ENCODE results near the gene RNU6-7. TPM values are rescaled to one million over a fixed set of nuclear protein-coding genes. Genes with fewer than 3 reads are reported as not detected.
A peak's percentile ranks its signal among the peaks of the same experiment; 100 is the strongest.

Gene RNU6-7
- total RNA-seq, 1 donor from 2014 or later = not detected

DNA sequence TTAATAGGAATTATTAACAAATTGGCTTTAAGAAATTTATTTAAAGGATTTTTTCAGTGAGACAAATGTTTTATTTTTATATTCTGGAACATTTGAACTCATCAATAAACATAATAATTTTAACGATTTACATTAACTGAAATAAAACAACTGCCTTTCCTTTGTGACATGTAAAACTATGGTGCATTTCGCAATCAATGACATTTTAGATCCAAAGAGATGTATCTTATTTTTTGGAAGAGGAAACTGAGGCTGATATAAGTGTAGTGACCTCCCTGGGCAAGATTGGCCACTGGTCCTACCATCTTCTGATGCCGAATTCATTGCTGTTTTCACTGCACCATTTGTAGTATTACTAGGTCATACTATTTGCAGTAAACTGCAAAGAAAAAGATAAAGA is 3.7 kb downstream of the RNU6-7 start:
- no peak for DNase-seq (ENCODE audit: low read depth)

DNA sequence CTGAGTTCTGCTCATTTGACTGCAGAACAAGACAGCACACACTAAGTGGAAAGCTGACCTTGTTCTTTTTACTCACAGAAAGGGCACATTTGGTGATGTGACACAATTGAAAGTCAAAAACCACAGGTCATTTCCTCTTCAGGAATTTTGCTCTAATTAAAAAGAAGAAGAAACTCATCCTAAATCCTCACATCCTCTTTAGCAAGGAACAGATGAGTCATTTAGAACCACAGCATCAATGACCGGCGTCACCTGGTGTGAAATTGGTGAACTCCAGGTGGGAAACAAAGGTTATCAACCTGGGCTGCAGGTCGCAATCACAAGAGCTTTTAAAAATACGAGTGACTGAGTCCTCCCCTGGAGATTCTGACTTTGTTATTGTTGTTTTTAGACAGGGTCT is 4.1 kb downstream of the RNU6-7 start:
- DNase-seq (ENCODE audit: low read depth) = no peak

DNA sequence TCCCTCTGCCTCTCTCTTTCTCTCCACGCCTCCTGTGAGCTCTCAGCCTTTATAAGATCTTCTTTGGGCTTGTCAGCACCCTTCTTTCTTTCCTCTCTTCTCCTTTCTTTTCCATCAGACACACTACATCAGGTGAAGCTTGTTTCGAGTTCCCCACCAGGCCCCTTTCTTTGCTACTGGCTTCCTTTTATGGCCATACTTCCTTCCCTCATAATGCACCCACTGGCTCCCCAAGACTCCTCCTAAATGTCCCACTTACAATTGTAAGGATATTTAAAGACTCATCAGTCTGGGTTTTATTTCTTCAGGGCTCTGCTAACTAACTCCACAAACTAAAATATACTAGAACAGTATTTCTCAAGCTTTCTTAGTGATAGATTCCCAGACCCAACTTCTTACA is 4.7 kb downstream of the RNU6-7 start:
- DNase-seq (ENCODE audit: low read depth) = no peak

DNA sequence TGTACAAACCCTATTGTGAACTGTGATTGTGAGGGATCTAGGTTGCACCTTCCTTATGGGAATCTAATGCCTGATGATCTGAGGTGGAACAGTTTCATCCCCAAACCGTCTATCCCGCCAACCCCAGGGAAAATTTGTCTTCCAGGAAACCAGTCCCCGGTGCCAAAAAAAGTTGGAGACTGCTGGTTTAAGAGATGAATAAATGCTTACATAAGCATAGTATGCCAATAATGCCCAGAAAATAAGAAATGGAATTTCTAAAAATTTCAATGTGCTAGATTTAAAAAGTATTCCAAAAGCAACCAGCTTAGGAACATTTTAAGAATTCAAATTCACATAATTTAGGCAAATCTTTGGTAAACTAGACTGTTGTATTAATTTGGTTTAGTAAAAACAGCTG is 6.6 kb downstream of the RNU6-7 start:
- no peak for DNase-seq (ENCODE audit: low read depth)

DNA sequence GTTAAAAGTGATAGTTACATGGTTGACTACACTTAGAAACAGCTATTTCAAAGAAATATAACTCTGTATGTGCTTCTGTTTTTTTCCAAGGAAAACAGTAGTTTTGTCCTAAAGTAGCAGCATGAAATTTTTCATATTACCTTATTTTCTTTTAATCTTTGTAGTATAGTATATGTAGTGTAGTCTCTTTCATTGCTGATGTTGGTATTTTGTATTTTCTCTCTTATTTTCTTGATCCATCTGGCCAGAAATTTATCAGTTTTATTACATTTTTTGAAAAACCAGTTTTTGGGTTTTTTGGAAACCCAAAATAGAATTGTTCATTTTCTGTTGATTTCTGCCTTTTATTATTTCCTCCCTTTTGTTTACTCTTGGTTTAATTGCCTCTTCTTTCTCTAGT is 7.6 kb downstream of the RNU6-7 start:
- DNase-seq (ENCODE audit: low read depth) = no peak

DNA sequence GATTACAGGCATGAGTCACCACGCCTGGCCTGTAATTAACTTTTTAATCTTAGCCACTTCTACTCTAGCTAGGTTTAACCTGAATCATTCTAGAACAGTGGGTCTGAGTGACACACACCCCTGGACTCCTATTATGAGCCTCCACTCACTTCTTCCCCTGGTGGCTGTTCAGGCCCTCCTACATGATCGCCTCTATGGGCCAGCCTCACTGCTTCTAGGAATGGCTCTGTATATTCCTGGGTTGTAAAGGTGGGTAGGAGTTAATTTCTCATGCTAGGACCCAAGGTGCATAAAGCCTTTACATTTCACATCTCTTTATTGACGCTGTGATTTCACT is 9.2 kb downstream of the RNU6-7 start:
- no peak for DNase-seq (ENCODE audit: low read depth)

DNA sequence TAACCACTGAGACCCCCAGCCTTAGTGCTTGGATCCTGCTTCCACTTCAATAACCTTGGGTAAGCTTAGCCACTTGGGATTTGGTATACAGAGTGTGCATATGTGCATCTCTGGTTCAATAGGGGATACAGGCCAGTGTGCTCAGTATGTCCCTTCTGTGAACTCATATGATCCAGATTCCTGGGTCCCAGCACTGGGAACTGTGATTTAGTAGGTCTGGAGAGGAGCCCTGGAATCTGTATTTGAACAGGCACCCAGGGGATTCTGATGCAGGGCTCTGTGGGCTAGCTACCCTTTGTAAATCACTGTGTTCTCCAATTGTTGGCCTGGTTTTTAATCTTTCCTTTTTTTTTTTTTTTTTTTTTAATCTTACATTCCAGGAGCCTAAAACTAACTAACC is 11.0 kb downstream of the RNU6-7 start:
- DNase-seq (ENCODE audit: low read depth) = no peak

DNA sequence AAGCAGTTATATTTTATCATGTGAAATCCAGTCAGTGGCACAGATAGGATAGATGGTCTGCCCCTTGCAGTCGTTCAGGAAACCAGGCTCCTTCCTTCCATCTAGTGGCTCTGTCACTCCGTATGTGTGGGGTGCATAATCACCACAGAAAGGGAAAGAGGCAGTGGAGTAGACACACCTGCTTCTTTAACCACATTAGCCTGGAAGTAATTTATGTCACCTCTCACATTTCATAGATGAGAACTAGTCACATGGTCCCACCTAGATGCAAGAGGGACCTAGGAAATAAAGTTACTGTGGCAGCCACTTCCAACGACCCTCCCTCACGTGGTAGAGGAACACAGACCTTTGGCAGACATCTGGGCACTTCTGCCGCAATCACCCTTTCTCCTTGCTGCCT is 15.5 kb downstream of the RNU6-7 start:
- DNase-seq (ENCODE audit: low read depth) = no peak

DNA sequence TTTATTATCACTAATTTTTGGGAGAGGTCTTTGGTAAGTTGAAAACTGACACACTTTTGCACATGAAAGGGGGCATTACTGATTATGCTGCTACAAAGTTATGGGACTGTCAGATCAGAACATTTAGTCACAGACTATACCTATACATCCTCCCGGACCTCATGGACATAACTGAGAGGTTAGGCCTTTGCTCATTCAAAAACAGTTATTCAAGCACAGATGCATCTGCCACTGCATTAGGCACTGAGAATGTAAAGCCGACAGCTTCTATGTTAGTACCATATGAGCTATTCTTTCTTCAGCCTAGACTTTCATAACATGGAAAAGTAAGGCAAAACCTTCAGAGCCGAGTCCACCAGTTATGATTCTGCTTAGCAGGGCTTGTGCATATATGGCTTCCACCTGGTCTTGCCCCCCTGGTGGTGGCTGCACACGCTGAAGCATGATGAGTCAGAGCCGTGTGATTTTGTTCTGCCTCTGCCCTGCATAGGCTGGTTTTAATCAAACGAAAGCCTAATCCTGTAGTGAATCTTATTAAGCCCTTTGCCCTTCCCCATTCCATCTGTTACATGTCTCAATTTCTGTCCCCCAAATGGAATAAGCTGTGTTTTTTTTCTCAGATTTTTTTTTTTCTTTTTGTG is 23.0 kb downstream of the RNU6-7 start:
- DNase-seq (ENCODE audit: low read depth) = peak; percentile 79

DNA sequence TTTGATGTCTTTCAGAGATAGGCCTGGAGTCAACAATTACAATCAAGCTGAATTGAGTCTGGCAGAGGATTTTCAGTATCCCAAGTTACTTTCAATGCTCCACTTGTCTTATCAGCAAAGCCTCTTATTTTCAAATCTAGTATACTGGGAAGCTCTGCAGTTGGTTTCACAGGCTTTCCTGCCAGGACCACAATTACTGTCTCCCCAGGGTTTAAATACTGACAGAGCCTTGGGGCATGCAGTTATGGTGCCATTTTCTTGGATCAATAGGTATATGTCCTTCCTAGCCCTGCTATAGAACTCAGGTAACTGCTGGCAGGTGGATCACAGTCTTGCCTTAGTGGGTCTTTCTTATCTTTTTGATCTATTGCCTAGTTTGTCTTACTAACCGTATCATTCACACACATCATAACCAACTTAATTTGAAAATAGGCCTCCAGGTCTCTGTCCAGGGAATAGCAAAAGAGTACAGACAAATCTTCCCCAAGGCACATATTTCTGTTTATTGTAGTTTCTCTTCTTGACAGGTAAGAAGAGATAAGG is 23.6 kb downstream of the RNU6-7 start:
- DNase-seq (ENCODE audit: low read depth) = no peak

DNA sequence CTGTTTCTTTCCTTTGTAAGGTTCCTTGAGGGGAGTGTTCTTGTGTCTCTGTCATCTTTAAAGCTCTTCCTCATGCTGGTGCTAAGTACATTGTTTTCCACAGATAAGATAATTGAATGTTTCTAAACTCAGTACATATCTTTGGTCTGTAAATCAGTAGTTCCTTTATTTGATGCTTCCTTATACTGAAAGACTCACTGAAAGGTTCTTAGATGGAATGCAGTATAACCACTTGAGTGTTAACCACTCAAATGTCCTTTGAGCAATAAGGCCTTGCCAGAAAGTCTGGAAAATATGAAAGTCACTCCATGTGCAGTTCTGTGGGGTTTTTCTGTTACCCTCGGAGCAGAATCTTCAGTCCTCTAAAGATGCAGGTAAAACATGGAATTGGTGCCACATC is 24.2 kb downstream of the RNU6-7 start:
- DNase-seq (ENCODE audit: low read depth) = peak; percentile 64

DNA sequence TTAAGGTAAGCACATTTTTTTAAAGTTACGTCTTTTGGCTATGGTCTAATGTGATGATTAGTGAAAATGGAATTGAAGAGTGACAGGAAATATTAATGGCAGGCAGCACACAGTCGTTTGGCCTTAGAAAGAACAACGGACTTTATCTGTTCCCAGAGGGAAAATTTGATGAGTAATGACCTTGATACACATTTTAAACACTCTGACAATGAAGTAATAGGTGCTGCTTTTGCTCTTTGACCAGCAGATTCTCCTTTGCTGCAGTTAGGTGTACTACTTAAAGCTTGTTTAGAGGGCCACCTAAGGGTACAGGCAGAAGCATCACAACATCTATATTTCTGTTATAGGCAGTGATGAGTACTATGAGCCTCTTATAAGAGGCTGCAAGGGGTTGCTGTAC is 28.3 kb downstream of the RNU6-7 start:
- DNase-seq (ENCODE audit: low read depth) = peak; percentile 38

DNA sequence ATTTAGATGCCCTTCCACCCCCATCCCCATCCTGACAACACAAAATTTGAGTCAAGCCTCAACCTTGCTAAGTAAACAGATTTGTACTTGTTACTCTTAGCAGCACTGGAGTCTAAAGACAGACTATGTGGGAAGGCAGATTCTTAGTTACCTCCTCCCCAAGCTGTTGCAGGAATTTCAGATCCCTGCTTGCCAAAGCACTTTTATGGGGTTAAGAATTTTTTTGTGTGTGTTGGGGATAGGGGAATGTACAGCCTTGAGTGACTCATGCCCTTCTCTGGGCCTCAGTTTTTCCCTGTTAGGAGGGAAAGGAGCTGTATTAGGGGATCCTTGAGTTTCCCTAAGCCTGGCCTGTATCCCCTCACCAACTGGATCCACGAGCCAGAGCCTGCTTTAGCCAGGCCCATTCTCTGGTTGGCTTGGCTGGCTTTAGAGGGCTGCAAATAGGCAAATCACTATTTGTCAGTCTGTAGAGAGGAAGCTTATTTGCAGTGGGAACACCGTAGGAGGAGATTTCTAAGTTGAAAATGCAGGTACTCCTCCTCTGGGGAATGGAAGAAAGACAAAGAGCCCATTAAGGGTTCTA is 28.9 kb downstream of the RNU6-7 start:
- peak; percentile 69 for DNase-seq (ENCODE audit: low read depth)

DNA sequence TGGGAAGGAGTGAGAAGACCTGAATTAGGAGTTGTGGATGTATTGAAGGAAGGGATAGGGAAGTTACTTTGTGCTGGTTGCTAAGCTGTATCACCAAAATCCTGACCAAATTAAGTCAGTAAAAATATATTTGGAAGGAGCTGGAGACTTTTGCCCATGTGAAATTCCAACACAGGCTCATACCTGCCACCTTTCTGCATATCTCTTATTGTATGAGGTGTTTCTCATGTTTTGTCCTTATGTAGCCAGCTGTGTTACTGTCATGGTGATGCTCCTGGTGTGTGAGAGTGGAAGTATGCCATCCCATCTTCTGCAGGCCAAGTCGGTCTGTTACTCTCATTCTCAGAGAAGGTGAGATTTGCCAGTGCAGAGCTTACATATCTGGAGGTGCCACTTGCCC is 30.6 kb downstream of the RNU6-7 start:
- DNase-seq (ENCODE audit: low read depth) = no peak

DNA sequence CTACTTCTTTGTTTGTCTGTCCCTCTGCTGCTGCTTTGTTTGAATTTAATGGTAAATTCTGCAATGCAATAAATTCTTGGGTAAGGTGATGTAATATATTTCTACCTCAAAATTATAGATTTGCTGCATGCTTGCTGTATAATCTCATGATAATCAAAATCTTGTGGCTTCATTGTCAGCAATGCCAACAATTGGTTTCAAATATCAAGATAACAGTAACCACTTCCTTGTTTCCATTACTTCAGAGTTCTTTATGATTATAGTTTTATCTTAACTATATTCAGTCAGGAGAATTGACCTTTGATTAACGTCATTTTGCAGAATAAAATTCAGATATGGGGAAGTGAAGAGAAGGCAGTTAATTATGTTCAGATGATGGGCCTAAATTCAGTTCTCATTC is 31.4 kb downstream of the RNU6-7 start:
- no peak for DNase-seq (ENCODE audit: low read depth)

DNA sequence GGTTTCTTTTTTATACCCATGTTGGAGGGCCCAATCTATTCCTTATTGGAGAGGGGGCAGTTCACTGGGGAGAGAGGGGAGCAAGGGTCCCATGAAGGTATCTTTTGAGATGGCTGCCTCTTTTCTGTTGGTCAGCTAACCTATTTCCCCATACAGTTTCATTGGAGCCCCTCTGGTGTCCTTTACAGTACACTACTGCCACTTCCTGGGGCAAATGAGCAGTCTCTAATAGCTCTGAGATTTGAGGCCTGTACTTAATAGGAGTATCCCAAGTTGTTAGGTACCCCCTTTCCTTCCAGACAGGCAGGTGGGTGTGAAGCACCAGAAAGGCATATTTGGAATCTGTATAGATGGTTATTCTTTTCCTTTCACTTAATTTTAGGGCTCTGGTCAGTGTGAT is 42.6 kb downstream of the RNU6-7 start:
- no peak for DNase-seq (ENCODE audit: low read depth)

DNA sequence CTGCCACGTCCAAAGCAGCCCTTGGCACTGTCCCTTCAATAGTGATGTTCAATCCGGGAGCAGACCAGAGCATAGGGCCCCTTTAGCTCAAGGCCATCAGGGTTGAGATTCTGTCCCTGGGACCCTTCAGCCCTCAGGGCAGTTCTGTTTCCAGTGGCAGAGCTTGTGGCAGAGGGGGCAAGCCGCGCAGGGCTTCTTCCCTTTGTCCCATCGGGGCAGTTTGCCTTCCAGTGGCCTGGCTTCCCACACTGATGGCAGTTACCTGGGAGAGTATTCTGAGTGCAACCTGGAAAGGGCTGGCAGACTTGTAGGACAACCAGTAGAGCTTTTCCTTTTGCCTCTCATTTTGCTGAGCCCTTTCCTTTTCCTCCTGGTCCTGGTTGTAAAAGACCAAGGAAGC is 44.9 kb downstream of the RNU6-7 start:
- no peak for DNase-seq (ENCODE audit: low read depth)

DNA sequence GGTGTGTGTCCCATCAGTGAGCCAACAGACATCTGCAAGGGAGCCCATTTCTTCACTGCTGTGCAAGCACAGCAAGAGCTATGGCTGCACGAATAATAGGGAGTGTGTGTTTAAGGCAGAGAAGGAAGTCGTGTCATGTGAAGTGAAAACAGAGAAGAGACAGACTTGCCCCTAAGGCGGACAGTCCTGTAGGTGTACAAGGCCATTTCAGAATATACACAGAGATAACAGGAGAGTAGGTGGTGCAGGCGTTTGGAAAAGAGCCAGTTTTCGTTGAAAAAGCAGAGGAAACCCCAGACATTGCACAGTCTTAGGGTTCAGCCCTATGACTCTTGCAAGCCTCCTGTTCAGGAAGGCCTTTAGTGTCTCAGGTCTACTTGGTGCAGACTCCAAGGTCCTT is 47.5 kb downstream of the RNU6-7 start:
- DNase-seq (ENCODE audit: low read depth) = no peak

DNA sequence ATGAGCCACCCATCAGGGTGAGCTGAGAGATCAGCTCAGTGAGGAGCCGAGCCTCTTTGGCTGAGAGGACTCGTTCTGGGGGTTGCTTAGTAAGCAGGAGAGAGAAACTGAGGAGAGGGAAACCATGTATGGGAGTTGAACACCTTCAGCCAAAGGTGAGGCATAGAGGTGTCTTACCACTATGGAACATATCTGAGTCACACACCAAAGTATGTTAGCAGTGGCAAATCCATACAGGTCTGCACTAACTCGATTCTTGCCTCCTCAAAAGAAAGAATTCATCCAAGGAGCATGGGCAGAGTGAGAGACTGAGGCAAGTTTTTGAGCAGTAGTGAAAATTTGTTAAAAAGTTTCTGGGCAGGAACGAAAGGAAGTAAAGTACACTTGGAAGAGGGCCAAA is 47.9 kb downstream of the RNU6-7 start:
- no peak for DNase-seq (ENCODE audit: low read depth)

DNA sequence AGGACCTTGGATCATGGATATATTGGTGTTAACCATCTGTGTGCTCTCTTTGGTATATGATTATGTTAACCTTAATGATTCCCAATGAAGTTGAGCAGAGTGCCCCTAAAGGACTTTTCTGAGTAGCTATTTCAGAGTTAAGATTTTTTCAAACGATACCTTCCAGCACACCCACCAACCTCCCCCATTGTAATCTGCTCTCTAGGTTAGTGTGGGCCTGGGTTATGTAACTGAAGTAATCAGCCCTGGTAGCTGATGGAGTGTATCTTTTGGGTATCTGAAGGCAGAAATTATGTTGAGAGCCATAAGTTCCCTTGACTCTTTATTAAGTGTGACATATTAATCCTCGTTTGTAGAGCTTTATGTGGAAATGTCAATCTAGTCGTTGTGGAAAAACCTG is 48.8 kb downstream of the RNU6-7 start:
- no peak for DNase-seq (ENCODE audit: low read depth)

DNA sequence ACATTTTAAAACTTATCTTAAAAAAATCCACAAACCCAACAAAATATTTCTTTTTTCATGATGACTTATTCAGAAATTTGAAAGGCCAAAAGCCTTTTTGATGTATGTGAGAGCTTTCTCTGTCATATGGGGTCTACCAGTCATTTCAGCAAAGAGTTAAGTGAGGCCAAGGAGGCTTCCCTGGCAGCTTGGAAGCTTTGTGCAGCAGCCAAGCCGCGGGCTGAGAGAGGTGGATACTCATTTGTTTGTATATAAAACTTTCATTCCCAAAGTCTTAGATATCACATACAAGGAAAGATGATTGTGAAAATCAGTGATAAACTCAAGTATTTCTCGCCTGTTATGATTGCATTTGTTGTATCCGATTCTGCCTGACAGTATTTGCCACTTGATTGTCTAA is 49.7 kb downstream of the RNU6-7 start:
- no peak for DNase-seq (ENCODE audit: low read depth)

All from renal cortical epithelial cell (primary cell).